Transverse colon (tissue), 4 donors: ENCODE measurements around the gene TMTC2. TPM values are rescaled to one million over a fixed set of nuclear protein-coding genes. Genes with fewer than 3 reads are reported as not detected.

Experiments
- DNase-seq: peaks from one replicate; pipeline ENCODE4 v3.0.0-alpha.2; 2019
- H3K27ac ChIP-seq, 4 donors: fragments of 200-600 bp; sonication (generic); 2 replicates each; pipeline ENCODE4 v1.5.1; 2016 to 2018; ENCODE audit warnings: inconsistent platforms in 4 of 4
- H3K27me3 ChIP-seq: fragments of 200-600 bp; sonication (generic); 2 replicates; pipeline ENCODE4 v1.5.1; 2017; ENCODE audit warnings: inconsistent platforms
- H3K36me3 ChIP-seq, 4 donors: fragments of 200-600 bp; sonication (generic); 2 replicates each; pipeline ENCODE4 v1.5.1; 2017 to 2019; ENCODE audit warnings: inconsistent platforms in 4 of 4
- H3K4me1 ChIP-seq, 4 donors: fragments of 200-600 bp; sonication (generic); 2 replicates each; pipeline ENCODE4 v1.5.1; 2017 to 2020; ENCODE audit warnings: inconsistent platforms in 4 of 4
- H3K4me3 ChIP-seq, 4 donors: fragments of 200-600 bp; sonication (generic); 1 replicate in 1 of 4; 2 replicates in 3 of 4; pipeline versions ENCODE4 v1.5.1 to v1.6.1; 2017 to 2019; ENCODE audit warnings: inconsistent platforms in 4 of 4
- H3K9me3 ChIP-seq, 2 donors: fragments of 200-600 bp; sonication (generic); 2 replicates each; pipeline ENCODE4 v1.5.1; 2017 to 2019; ENCODE audit warnings: inconsistent platforms in 2 of 2
- CTCF ChIP-seq, 5 experiments: fragments of 200-600 bp in 3 of 5; fragments of 450-650 bp in 2 of 5; sonication (generic) in 3 of 5; IDR thresholded peaks; 1 replicate in 2 of 5; 2 replicates in 3 of 5; pipeline ENCODE4 v1.5.1; 2016 to 2017; ENCODE audit warnings: antibody characterized with exemption in 5 of 5, inconsistent platforms in 3 of 5, mild to moderate bottlenecking in 2 of 5, moderate library complexity in 1 of 5
- EP300 ChIP-seq: sonication (generic); formaldehyde crosslinking; IDR thresholded peaks from one replicate; pipeline ENCODE4 v1.6.1; 2017; ENCODE audit warnings: antibody characterized with exemption, low read depth
- POLR2A ChIP-seq: fragments of 450-650 bp; IDR thresholded peaks from one replicate; pipeline ENCODE4 v1.6.1; 2016; ENCODE audit warnings: antibody characterized with exemption, mild to moderate bottlenecking, moderate library complexity
- POLR2AphosphoS5 ChIP-seq, 3 donors: sonication (generic); formaldehyde crosslinking; IDR thresholded peaks; one replicate each; pipeline ENCODE4 v1.6.1; 2016; ENCODE audit warnings: antibody characterized with exemption in 3 of 3
- WGBS, 2 donors: methylation state at CpG; one replicate each; pipeline ENCODE4 v1.1.5; 2018; ENCODE audit warnings: low coverage in 1 of 2; 5-methylcytosine and 5-hydroxymethylcytosine counted together
- in situ Hi-C, 4 donors: fragments of 200-750 bp; cut with MboI; loops; one replicate each; pipeline versions ENCODE4 v1.15.0 to v1.15.1; 2017; ENCODE audit warnings: low sequenced_read_pairs in 3 of 4, low pct_ligation_motif_present in 1 of 4, low pct_unique_long_range_greater_than_20kb in 1 of 4
- intact Hi-C: fragments of 100-400 bp; cut with DNase I; formaldehyde crosslinking; loops from one replicate; pipeline ENCODE4 v1.15.1; 2023; ENCODE audit warnings: low total_unique reads
- total RNA-seq, 4 donors: library from RNA; depleted of rRNA; stranded (reverse); fragments of >200 nt; gene quantifications; one replicate each; pipeline ENCODE4 v1.1.0, GENCODE V29; 2016

The TMTC2 gene
- total RNA-seq, 4 donors from 2014 or later, result 11.3 to 19.8 (median 17.1) TPM

GRCh38 chr12:83150465-83151189 is 463.9 kb downstream of the TMTC2 start:
- Histone ChIP-seq H3K36me3 (no peaks in the 10 kb centered on the region), H3K9me3 (no peaks in the 10 kb centered on the region), H3K27ac (no peak overlapping the region), H3K27me3 (no peaks in the 10 kb centered on the region), H3K4me1 (no peaks in the 10 kb centered on the region), H3K4me3 (no peak overlapping the region)
- no peak for DNase-seq
- TF ChIP-seq EP300 (no peak), POLR2A (no peak), CTCF (IDR thresholded peaks at IDR 0.05) (no peak), POLR2AphosphoS5 (IDR thresholded peaks at IDR 0.05) (no peak)
- in situ Hi-C loops, result no loop called here
- intact Hi-C loops, result no loop called here
- 49 to 84% methylated on average over 3 of the region's 3 CpGs for WGBS, 2 donors

GRCh38 chr12:83153177-83153576 is 466.5 kb downstream of the TMTC2 start:
- in situ Hi-C loops, result no loop called here
- Histone ChIP-seq H3K36me3 (no peaks in the 10 kb centered on the region), H3K27ac (no peak overlapping the region), H3K9me3 (no peaks in the 10 kb centered on the region), H3K4me1 (no peaks in the 10 kb centered on the region), H3K4me3 (no peak overlapping the region), H3K27me3 (no peaks in the 10 kb centered on the region)
- intact Hi-C loops, result no loop called here
- no peak for DNase-seq
- TF ChIP-seq POLR2A (no peak), EP300 (no peak), CTCF (IDR thresholded peaks at IDR 0.05) (no peak), POLR2AphosphoS5 (IDR thresholded peaks at IDR 0.05) (no peak)

- H3K27me3 ChIP-seq, result no peaks in the 10 kb centered on the region
- no peaks in the 10 kb centered on the region for H3K9me3 ChIP-seq
- 71 to 83% methylated on average over 4 to 5 of the region's 5 CpGs for whole genome bisulfite sequencing, 2 donors
- no peaks in the 10 kb centered on the region for H3K4me1 ChIP-seq
- no peak overlapping the region for H3K4me3 ChIP-seq
- no peak for TF ChIP-seq EP300
- TF ChIP-seq CTCF (IDR thresholded peaks at IDR 0.05), result no peak
- no peak for TF ChIP-seq POLR2A
- no peak for TF ChIP-seq POLR2AphosphoS5 (IDR thresholded peaks at IDR 0.05)
- in situ Hi-C loops (no loop called here), intact Hi-C loops (loop anchor here (2.0 kb wide), 1 partner anchor 36 kb away; no protein-coding TSS in a partner anchor)
- no peak overlapping the region for H3K27ac ChIP-seq
- no peaks in the 10 kb centered on the region for H3K36me3 ChIP-seq
- no peak for DNase-seq
Measured at GRCh38 chr12:83156815-83157214, 470.1 kb downstream of the TMTC2 start.

- intact Hi-C loops, result loop anchor here (2.0 kb wide), 1 partner anchor 37 kb away; no protein-coding TSS in a partner anchor
- TF ChIP-seq POLR2A (no peak), EP300 (no peak), CTCF (IDR thresholded peaks at IDR 0.05) (no peak), POLR2AphosphoS5 (IDR thresholded peaks at IDR 0.05) (no peak)
- Histone ChIP-seq H3K27me3 (no peaks in the 10 kb centered on the region), H3K4me1 (no peaks in the 10 kb centered on the region), H3K27ac (no peak overlapping the region), H3K36me3 (no peaks in the 10 kb centered on the region), H3K9me3 (no peaks in the 10 kb centered on the region), H3K4me3 (no peak overlapping the region)
- no peak for DNase-seq
- WGBS, 2 donors, result 50 to 56% methylated on average over 4 of the region's 4 CpGs
- in situ Hi-C loops, result no loop called here
Measured at GRCh38 chr12:83157604-83158003, 470.9 kb downstream of the TMTC2 start.
